GM18498 (cell line): ENCODE results near the gene TMPRSS11E.
"Not testable (repeated sequence)": the region's sequence is repeated elsewhere in the genome, so short reads cannot be mapped to it uniquely, and the experiment has no call there.

Experiments
- ATAC-seq: cut with Tn5 transposase; IDR thresholded peaks from one replicate; pipeline ENCODE4 v1.9.1; 2021; ENCODE audit warnings: mild to moderate bottlenecking, moderate library complexity; ENCODE audit not compliant: unreplicated experiment

The TMPRSS11E gene

GRCh38 chr4:68460085-68460484 lies 12.8 kb downstream of the TMPRSS11E start:
- ATAC-seq: no peak

DNA sequence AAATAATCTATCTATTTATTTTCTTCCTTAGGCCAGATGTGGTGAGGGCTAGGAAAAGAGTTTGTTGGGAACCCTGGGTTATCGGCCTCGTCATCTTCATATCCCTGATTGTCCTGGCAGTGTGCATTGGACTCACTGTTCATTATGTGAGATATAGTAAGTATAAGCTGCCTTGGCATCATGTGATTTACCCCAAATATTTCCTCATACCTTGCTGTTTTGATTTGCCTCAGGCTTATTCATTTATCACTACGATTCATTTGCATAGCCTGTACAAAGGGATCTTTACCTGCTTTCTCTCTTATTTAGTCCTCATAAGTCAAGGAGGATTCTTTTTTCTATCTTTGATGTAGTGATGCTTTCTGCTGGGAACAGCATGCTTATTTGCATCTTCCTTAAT lies 14.5 kb downstream of the TMPRSS11E start:
- no peak for ATAC-seq

- ATAC-seq: no peak
Observed at GRCh38 chr4:68462691-68463090, 15.4 kb downstream of the TMPRSS11E start.

DNA sequence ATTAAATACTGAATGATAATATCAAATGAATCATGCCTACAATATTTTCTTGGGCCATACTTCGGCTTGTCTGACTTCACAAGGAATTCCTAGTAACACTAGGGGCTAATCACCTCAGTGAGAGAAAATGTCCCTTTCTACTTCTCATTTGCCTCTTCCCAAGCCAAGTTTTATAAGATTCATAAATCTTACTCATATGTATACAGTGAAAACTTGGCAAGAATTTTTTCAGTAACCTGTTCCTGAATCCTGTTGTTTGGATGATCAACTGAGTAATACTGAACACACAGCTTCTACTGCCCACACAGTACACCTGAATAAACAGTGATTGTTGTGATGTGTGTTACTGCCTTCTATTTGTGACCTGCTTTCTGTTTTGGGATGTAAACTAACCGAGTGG lies 16.5 kb downstream of the TMPRSS11E start:
- ATAC-seq: no peak

DNA sequence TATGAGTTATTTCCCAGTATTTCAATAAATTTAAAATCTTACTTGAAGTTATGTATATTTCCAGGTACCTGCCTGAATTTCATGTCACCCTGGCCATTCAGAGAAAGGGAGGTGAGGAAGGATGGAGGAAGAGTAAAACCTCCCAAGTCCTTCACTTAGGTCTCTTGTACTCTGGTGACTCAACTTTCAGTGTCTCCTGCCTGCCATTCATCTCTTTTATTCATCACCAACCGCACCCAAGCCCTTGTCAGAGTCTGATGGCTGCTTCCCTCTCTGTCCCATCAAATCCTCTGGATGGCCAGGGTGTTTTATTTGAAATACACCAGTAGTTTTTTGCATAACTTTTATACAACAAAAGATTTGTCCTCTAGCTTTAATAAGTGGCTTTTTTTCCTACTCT lies 17.8 kb downstream of the TMPRSS11E start:
- ATAC-seq: no peak

DNA sequence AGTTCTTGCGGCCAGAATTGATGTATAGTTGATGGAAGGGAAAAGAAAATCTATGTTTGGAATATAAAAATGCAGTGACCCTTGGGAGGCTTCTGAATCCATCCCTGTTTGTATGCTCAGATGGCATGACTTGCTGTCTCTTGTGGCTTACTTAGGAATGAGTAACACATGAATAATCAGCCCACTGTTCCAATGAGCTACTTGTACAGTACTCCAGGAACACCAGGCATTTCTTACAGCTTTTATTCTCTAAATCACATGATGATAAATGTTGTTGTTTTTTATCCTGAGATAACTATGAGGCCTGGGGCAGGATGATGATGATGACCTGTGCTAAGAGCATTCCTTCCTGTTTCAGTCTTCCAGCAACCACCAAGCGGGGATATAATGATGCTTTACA lies 18.9 kb downstream of the TMPRSS11E start:
- no peak for ATAC-seq

DNA sequence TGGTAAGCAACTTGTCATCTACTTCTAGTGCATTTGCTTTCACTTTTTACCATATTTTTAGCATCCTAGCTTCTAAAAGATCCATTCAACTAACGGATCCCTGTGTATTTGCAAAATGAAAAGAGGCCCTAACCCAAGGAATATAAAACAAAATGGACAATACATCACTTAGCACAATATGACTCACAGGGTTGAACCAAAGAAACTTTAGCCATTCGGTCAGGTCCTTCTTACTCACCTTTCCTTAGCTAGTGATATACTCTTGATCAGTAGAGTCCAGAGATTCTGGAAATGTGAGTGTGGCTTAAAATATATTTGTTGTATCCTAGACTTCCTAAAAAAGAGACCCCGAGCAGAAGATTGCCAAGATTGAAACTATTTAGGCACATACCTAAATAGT lies 19.5 kb downstream of the TMPRSS11E start:
- ATAC-seq: no peak

GRCh38 chr4:68469482-68469881 lies 22.2 kb downstream of the TMPRSS11E start:
- ATAC-seq: peak; percentile 89

DNA sequence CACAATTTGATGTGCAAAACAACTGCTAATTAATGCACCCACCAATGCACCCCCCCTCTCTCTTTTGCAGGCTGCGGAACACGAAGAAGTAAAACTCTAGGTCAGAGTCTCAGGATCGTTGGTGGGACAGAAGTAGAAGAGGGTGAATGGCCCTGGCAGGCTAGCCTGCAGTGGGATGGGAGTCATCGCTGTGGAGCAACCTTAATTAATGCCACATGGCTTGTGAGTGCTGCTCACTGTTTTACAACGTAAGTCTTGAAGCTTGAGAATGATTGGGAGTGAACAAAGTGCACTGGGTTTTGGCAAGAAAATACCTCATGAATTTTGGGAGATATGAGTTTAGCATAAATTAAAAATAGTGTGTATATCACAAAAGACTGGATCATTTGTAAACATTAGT lies 28.9 kb downstream of the TMPRSS11E start:
- ATAC-seq: no peak

GRCh38 chr4:68489338-68489737 lies 42.1 kb downstream of the TMPRSS11E start:
- no peak for ATAC-seq

DNA sequence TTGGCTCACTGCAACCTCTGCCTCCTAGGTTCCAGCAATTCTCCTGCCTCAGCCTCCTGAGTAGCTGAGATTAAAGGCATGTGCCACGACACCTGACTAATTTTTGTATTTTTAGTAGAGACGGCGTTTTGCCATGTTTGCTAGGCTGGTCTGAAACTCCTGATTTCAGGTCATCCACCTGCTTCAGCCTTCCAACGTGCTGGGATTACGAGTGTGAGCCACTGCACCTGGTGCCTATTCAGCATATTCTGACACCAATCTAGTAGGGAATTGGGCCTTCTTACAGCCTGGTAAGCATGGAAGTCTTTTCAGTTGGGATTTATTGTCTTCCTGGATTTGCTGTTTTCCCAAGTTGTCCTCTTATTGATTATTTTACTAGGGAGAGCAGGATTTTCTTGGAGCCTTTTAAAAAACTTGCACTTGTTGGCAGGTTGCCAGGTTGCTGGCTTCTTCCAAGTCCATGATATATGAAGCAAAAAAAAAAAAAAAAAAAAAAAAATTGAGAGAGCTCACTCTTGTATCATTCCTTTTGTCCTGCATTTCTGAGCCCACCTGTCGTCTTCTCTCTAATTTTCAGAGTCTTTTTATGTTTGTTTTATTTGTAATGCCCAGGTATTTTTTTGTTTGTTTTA lies 43.7 kb downstream of the TMPRSS11E start:
- no peak for ATAC-seq

DNA sequence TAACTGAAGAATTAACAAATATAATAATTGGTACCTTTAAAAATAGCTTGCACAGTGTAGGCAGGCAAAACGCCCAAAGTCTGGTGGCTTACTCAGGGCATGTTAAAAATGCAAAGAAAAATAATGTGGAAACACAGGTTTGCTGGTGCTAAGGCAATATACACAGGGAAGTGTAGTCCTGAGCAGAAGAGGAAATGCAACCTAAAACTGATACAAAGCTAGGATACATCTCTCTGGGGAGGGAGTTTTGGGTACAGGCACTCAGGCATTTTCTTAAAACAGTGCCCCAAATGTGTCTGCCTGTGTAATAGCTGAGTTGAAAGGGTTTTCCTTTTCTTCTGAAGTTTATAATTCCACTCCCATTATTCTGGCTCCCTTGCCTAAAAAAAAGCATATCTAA lies 47.4 kb downstream of the TMPRSS11E start:
- peak; percentile 45 for ATAC-seq

DNA sequence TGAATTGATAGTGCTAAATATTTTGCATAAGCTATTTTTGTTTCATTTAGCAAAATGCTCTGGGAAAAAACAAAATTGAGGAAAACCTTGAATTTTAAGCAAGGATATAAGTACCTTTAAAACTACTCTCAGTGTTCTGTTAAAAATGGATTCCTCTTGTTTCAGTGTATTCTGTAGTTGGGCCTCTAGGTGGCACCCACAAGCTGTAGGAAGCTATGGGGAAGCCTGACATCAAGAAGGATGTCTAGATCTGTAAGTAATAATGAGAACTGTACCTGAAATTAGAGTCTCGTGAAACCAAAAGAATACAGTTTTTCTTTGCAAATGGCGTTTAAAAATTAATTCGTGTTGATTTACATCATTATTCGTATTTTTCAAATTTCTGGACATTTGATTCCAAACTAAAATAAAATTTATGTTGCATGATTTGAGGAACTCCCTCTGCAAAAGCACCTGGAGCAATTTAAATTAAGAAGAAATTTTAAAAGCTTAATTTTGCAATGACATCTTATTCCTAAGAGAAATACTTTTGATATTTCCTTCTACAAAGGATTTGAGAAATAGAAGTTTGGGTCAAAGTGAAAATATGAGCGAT lies 51.2 kb downstream of the TMPRSS11E start:
- ATAC-seq: peak; percentile 88

DNA sequence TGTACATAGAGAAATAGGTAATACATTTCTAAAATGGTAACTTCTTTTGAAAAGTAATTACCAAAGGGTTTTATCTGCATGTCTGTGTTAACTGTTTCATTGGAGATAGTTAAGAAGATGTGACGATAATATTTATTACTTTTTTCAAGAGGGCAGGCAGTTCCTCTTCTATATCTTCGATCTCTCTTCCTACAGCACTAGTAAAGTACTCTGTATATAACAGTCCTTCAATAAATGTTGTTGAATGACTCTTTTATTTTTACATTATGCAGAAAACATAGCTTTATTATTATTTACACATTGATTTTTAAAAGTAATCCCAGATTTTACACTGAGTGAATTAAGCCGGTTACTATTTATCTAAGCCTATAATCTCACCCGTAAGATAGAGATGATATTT lies 51.8 kb downstream of the TMPRSS11E start:
- ATAC-seq: no peak

GRCh38 chr4:68503462-68503861 lies 56.2 kb downstream of the TMPRSS11E start:
- ATAC-seq: not testable (repeated sequence)

DNA sequence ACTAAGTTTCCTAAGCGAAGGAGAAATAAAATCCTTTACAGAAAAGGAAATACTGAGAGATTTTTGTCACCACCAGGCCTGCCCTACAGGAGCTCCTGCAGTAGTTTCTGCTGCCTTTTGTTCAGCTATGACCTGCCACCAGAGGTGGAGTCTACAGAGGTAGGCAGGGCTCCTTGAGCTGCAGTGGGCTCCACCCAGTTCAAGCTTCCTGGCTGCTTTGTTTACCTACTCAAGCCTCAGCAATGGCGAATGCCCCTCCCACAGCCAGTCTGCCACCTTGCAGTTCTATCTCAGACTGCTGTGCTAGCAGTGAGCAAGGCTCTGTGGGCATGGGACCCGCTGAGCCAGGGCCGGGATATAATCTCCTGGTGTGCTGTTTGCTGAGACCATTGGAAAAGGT lies 57.6 kb downstream of the TMPRSS11E start:
- ATAC-seq: not testable (repeated sequence)

GRCh38 chr4:68505452-68505851 lies 58.2 kb downstream of the TMPRSS11E start:
- peak; percentile 92 for ATAC-seq

DNA sequence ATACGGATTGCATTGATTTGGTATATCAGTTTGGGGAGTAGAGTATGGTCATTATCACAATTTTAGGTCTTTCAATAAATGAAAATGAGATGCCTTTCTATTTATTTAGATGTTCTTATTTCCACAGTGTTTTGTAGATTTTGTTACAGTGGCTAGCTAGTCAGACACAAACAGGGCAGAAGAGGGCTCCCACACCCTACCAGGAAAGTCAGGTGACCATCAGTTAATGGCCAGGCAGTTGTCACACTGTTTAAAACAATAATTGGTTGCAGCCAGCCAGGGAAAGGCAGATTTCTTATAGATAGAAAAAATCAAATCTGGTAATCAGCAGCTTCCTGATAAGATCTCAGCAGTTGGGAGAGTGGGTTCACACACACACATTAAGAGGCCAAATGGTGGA lies 71.6 kb downstream of the TMPRSS11E start:
- ATAC-seq: no peak

GRCh38 chr4:68520985-68521384 lies 73.7 kb downstream of the TMPRSS11E start:
- ATAC-seq: no peak

- not testable (repeated sequence) for ATAC-seq
Observed at GRCh38 chr4:68522232-68522631, 75.0 kb downstream of the TMPRSS11E start.

GRCh38 chr4:68535974-68536373 lies 88.7 kb downstream of the TMPRSS11E start:
- ATAC-seq: no peak

DNA sequence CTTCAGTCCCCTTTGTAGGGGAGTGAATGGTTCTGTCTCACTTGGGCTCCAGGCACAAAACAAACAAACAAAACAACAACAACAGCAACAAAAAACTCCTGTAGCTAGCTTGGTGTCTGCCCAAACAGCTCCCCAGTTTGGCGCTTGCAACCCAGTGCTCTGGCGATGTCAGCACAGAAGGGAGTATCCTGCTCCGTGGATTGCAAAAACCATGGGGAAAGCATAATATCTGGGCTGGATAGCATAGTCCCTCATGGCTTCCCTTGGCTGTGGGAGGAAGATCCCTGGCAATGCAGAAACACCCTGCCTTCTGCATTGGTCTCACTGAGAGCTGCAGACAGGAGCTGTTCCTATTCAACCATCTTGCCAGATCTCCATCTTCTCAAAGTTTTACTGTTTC lies 89.1 kb downstream of the TMPRSS11E start:
- no peak for ATAC-seq

DNA sequence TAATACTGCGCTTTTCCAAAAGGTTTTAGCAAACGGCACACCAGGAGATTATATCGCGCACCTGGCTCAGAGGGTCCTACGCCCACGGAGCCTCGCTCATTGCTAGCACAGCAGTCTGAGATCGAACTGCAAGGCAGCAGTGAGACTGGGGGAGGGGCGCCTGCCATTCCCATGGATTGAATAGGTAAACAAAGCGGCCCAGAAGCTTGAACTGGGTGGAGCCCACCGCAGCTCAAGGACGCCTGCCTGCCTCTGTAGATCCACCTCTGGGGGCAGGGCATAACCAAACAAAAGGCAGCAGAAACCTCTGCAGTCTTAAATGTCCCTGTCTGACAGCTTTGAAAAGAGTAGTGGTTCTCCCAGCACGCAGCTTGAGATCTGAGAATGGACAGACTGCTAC lies 95.5 kb downstream of the TMPRSS11E start:
- not testable (repeated sequence) for ATAC-seq
